Activated T-helper 2 cell treated with anti-CD3 and anti-CD28 coated beads, Interferon-gamma antibody, Interleukin-2, Interleukin-4, amounts not matched to agents 10 μg/mL and 5 μg/mL and 100 μg/mL, durations not matched to agents 14 hours and 24 hours and 36 hours (primary cell): Measurements from ENCODE around the gene KIDINS220. TPM values are rescaled to one million over a fixed set of nuclear protein-coding genes. Genes with fewer than 3 reads are reported as not detected.

Experiments used
- DNase-seq: peaks from one replicate; pipeline ENCODE4 v3.0.0; 2021; ENCODE audit warnings: low spot score
- H3K27ac Mint-ChIP-seq: one replicate; pipeline ENCODE4 v1.8.0; 2021; ENCODE audit warnings: mixed read lengths
- H3K27me3 Mint-ChIP-seq: one replicate; pipeline ENCODE4 v1.8.0; 2021; ENCODE audit warnings: low read depth, mixed read lengths
- H3K36me3 Mint-ChIP-seq: one replicate; pipeline ENCODE4 v1.8.0; 2021; ENCODE audit warnings: low read depth, mixed read lengths
- H3K4me1 Mint-ChIP-seq: one replicate; pipeline ENCODE4 v1.8.0; 2021; ENCODE audit warnings: low read depth, mixed read lengths
- H3K4me3 Mint-ChIP-seq: one replicate; pipeline ENCODE4 v1.8.0; 2021; ENCODE audit warnings: low read depth, mild to moderate bottlenecking, moderate library complexity, mixed read lengths
- H3K9me3 Mint-ChIP-seq: one replicate; pipeline ENCODE4 v1.8.0; 2021; ENCODE audit warnings: mixed read lengths
- intact Hi-C: fragments of 100-400 bp; cut with micrococcal nuclease; formaldehyde crosslinking; loops from one replicate; pipeline ENCODE4 v1.15.1; 2023
- total RNA-seq: library from RNA; stranded (reverse); gene quantifications from 2 replicates; pipeline ENCODE4 v1.2.3, GENCODE V29; 2022

Gene KIDINS220
- total RNA-seq, 1 donor from 2014 or later, result 26.1 TPM

GRCh38 chr2:8848328-8849100 is 11.1 kb upstream of the KIDINS220 start:
- intact Hi-C loops, result no loop called here
- Mint-ChIP-seq H3K9me3 (no peaks in the 10 kb centered on the region), H3K27ac (no peak overlapping the region), H3K27me3 (peaks cover 32% of the 10 kb centered on the region), H3K36me3 (no peaks in the 10 kb centered on the region), H3K4me1 (no peaks in the 10 kb centered on the region), H3K4me3 (no peak overlapping the region)
- DNase-seq, result no peak

DNA sequence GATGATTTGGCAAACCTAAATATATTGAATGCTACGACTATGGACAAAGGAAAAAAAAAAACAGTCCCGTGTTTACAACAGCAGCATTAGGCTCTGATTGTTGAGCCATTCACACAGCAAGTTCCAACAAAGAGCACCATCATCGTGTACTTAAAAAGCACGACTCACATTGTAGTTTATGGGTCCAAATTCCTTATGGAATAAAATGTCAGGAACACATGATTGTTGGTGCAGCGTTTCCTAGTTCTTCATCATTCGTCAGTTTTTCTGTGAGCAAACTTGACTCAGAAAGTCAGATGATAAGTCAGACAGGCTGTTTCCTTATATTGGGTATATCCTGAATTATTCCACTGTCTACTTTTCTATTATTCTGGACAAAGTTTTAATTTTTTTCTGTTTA is 10.0 kb upstream of the KIDINS220 start:
- no peak overlapping the region for H3K27ac Mint-ChIP-seq
- H3K9me3 Mint-ChIP-seq, result no peaks in the 10 kb centered on the region
- no peaks in the 10 kb centered on the region for H3K4me1 Mint-ChIP-seq
- H3K27me3 Mint-ChIP-seq, result peaks cover 28% of the 10 kb centered on the region
- DNase-seq, result no peak
- no peaks in the 10 kb centered on the region for H3K36me3 Mint-ChIP-seq
- intact Hi-C loops, result no loop called here
- no peak overlapping the region for H3K4me3 Mint-ChIP-seq

GRCh38 chr2:8841932-8842331 is 4.5 kb upstream of the KIDINS220 start:
- Mint-ChIP-seq H3K27me3 (peaks cover 28% of the 10 kb centered on the region), H3K4me1 (no peaks in the 10 kb centered on the region)

GRCh38 chr2:8840475-8841091 is 3.2 kb upstream of the KIDINS220 start:
- H3K27ac Mint-ChIP-seq, result no peak overlapping the region
- intact Hi-C loops, result no loop called here
- H3K27me3 Mint-ChIP-seq, result peaks cover 17% of the 10 kb centered on the region
- no peaks in the 10 kb centered on the region for H3K36me3 Mint-ChIP-seq
- no peak overlapping the region for H3K4me3 Mint-ChIP-seq
- DNase-seq, result no peak
- H3K4me1 Mint-ChIP-seq, result peaks cover 11% of the 10 kb centered on the region
- no peaks in the 10 kb centered on the region for H3K9me3 Mint-ChIP-seq

More at GRCh38 chr2:8841932-8842331, 4.5 kb upstream of the KIDINS220 start:
- no peaks in the 10 kb centered on the region for H3K36me3 Mint-ChIP-seq
- no peak for DNase-seq
- H3K4me3 Mint-ChIP-seq, result no peak overlapping the region
- no peak overlapping the region for H3K27ac Mint-ChIP-seq
- H3K9me3 Mint-ChIP-seq, result no peaks in the 10 kb centered on the region
- intact Hi-C loops, result no loop called here

DNA sequence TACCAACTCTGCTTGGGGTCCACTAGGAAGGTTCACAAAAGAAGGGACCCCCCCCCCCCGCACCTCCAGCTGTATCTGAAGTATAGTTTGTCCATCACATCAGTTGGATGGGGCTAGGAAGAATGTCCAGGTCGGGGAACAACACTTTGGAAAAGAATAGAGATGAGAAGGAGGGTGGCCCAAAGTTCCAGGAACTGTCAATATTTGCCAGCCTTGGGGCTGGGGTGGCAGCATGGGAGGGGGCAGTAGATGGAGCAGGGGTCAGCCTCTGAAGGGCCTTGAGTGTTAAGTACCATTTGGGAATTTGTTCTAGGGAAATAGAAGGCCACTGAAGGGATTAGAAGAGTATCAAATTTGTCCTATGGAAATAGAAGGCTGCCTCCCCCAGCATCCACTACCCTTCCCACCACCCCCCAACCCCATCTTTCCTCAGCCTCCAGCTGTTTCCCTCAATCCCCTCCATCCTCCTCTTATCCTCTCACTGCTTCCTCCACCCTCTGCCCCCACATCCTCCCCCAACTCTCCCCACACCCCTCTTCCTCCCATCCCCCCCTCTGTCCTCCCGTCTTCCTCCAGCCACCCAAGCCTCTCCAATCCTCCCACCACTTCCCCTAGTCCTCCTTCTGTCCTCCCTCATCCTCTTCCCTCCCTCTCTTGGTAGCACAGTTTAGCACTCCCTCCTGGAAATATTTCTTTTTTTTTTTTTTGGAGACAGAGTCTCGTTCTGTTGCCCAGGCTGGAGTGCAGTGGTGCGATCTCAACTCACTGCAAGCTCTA is 2.0 kb upstream of the KIDINS220 start:
- H3K27ac Mint-ChIP-seq, result no peak overlapping the region
- peaks cover 14% of the 10 kb centered on the region for H3K27me3 Mint-ChIP-seq
- no peaks in the 10 kb centered on the region for H3K36me3 Mint-ChIP-seq
- intact Hi-C loops, result loop anchor here (5.0 kb wide), 1 partner anchor 1973 kb away; the partner anchor contains the start of gene PDIA6
- peaks cover 15% of the 10 kb centered on the region for H3K4me1 Mint-ChIP-seq
- no peak for DNase-seq
- no peaks in the 10 kb centered on the region for H3K9me3 Mint-ChIP-seq
- no peak overlapping the region for H3K4me3 Mint-ChIP-seq

DNA sequence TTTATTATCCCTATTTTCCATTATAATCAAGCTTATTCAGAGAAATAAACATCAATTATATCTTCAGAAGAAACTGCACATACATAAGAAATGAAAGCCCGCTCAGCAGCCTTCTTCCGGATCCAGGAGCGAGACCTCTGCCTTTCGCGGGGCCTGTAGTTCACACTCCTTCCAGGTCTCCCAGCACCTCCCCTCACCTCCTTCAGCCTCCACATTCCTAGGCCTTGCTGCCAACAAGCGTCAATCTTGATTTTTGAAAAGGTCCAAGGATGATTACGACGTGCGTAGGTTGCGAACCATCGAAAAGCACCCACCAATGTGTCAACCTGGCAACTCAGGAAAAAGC is 355 bp upstream of the KIDINS220 start:
- peaks cover 18% of the 10 kb centered on the region for H3K4me1 Mint-ChIP-seq
- intact Hi-C loops, result loop anchor here (5.0 kb wide), 1 partner anchor 1975 kb away; the partner anchor contains the start of gene PDIA6
- H3K27ac Mint-ChIP-seq, result no peak overlapping the region
- peak overlapping the region; percentile 47 for H3K4me3 Mint-ChIP-seq
- H3K36me3 Mint-ChIP-seq, result no peaks in the 10 kb centered on the region
- no peak for DNase-seq
- no peaks in the 10 kb centered on the region for H3K9me3 Mint-ChIP-seq
- H3K27me3 Mint-ChIP-seq, result peaks cover 13% of the 10 kb centered on the region

GRCh38 chr2:8835279-8835678 is 2.1 kb downstream of the KIDINS220 start:
- intact Hi-C loops, result loop anchor here (5.0 kb wide), 1 partner anchor 1977 kb away; the partner anchor contains the start of gene PDIA6
- Mint-ChIP-seq H3K4me1 (peaks cover 26% of the 10 kb centered on the region), H3K9me3 (no peaks in the 10 kb centered on the region), H3K27ac (no peak overlapping the region), H3K36me3 (no peaks in the 10 kb centered on the region), H3K4me3 (peak overlapping the region; percentile 16), H3K27me3 (peaks cover 7% of the 10 kb centered on the region)
- DNase-seq, result no peak

GRCh38 chr2:8833853-8834252 is 3.6 kb downstream of the KIDINS220 start:
- Mint-ChIP-seq H3K4me3 (no peak overlapping the region), H3K36me3 (peaks cover 2% of the 10 kb centered on the region), H3K4me1 (peaks cover 32% of the 10 kb centered on the region), H3K27ac (no peak overlapping the region), H3K27me3 (peaks cover 7% of the 10 kb centered on the region), H3K9me3 (no peaks in the 10 kb centered on the region)
- DNase-seq, result no peak
- intact Hi-C loops, result no loop called here

GRCh38 chr2:8831516-8831915 is 5.9 kb downstream of the KIDINS220 start:
- Mint-ChIP-seq H3K4me3 (no peak overlapping the region), H3K4me1 (peaks cover 30% of the 10 kb centered on the region), H3K9me3 (no peaks in the 10 kb centered on the region), H3K27me3 (no peaks in the 10 kb centered on the region), H3K27ac (no peak overlapping the region), H3K36me3 (peaks cover 7% of the 10 kb centered on the region)
- no peak for DNase-seq
- intact Hi-C loops, result no loop called here

- H3K27me3 Mint-ChIP-seq, result no peaks in the 10 kb centered on the region
- no peak overlapping the region for H3K4me3 Mint-ChIP-seq
- no peak for DNase-seq
- H3K9me3 Mint-ChIP-seq, result no peaks in the 10 kb centered on the region
- no peak overlapping the region for H3K27ac Mint-ChIP-seq
- peaks cover 14% of the 10 kb centered on the region for H3K36me3 Mint-ChIP-seq
- peaks cover 16% of the 10 kb centered on the region for H3K4me1 Mint-ChIP-seq
- intact Hi-C loops, result no loop called here
These were observed 9.7 kb downstream of the KIDINS220 start for GRCh38 chr2:8827729-8828128.

DNA sequence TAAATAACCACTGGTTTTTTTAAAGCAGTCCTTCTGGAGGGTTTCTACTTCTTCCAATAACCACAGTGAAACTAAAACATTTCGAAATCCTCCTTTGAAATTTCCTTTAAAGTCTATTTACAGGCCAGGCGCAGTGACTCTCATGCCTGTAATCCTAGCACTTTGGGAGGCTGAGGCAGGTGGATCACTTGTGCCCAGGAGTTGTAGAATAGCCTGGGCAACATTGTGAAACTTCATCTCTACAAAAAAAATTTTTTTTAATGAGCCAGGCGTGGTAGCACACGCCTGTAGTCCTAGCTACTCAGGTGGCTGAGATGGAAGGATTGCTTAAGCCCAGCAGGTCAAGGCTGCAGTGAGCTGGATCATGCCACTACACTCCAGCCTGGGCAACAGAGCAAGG is 15.2 kb downstream of the KIDINS220 start:
- peaks cover 16% of the 10 kb centered on the region for H3K36me3 Mint-ChIP-seq
- H3K4me3 Mint-ChIP-seq, result no peak overlapping the region
- no peak overlapping the region for H3K27ac Mint-ChIP-seq
- no peaks in the 10 kb centered on the region for H3K9me3 Mint-ChIP-seq
- intact Hi-C loops, result no loop called here
- DNase-seq, result no peak
- no peaks in the 10 kb centered on the region for H3K27me3 Mint-ChIP-seq
- H3K4me1 Mint-ChIP-seq, result peaks cover 3% of the 10 kb centered on the region

- DNase-seq, result no peak
- no peak overlapping the region for H3K4me3 Mint-ChIP-seq
- intact Hi-C loops, result no loop called here
- H3K9me3 Mint-ChIP-seq, result no peaks in the 10 kb centered on the region
- H3K27ac Mint-ChIP-seq, result no peak overlapping the region
- no peaks in the 10 kb centered on the region for H3K27me3 Mint-ChIP-seq
- peaks cover 17% of the 10 kb centered on the region for H3K36me3 Mint-ChIP-seq
- peaks cover 3% of the 10 kb centered on the region for H3K4me1 Mint-ChIP-seq
These were observed 15.9 kb downstream of the KIDINS220 start for GRCh38 chr2:8821276-8822217.
